HG03460 (cell line): ENCODE measurements around the gene MAP3K14.
"Not testable (repeated sequence)": the region's sequence is repeated elsewhere in the genome, so short reads cannot be mapped to it uniquely, and the experiment has no call there.

Experiments used
- ATAC-seq: cut with Tn5 transposase; IDR thresholded peaks from one replicate; pipeline ENCODE4 v1.9.1; 2021; ENCODE audit not compliant: unreplicated experiment

The MAP3K14 gene

GRCh38 chr17:45302220-45302619 lies 14.6 kb downstream of the MAP3K14 start:
- not testable (repeated sequence) for ATAC-seq

DNA sequence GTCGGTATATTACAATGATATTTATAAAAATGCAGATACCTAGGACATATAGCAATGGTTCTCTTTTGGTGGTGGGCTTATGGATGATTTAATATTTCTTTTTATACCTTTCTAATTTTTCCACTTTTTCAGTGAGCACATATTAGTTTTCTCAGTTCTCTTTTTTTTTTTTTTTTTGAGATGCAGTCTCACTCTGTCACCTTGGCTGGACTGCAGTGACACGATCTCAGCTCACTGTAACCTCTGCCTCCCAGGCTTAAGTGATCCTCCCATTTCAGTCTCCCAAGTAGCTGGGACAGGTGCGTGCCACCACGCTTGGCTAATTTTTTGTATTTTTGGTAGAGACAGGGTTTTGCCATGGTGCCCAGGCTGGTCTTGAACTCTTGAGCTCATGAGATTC lies 15.1 kb downstream of the MAP3K14 start:
- ATAC-seq, result no peak

- no peak for ATAC-seq
These were observed 16.6 kb downstream of the MAP3K14 start for GRCh38 chr17:45300060-45300751.

DNA sequence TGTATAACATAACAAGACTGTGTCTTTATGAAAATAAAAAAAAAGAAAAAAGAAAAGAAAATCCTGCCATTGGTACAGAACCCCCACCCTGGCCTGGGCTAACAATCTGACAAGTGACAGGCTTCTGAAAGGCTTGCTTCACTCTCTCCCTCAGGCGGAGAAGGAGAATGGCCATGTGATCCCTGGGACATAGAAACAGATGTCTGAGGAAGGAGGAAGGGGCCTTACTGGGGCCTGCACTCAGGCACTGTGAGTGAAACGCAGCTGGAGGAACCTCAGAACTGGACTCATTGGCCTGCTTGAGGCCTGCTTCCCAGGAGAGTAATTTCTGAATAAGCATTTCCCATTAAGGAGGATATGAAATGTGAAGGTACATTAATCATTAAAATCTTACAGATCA lies 17.5 kb downstream of the MAP3K14 start:
- ATAC-seq, result no peak

DNA sequence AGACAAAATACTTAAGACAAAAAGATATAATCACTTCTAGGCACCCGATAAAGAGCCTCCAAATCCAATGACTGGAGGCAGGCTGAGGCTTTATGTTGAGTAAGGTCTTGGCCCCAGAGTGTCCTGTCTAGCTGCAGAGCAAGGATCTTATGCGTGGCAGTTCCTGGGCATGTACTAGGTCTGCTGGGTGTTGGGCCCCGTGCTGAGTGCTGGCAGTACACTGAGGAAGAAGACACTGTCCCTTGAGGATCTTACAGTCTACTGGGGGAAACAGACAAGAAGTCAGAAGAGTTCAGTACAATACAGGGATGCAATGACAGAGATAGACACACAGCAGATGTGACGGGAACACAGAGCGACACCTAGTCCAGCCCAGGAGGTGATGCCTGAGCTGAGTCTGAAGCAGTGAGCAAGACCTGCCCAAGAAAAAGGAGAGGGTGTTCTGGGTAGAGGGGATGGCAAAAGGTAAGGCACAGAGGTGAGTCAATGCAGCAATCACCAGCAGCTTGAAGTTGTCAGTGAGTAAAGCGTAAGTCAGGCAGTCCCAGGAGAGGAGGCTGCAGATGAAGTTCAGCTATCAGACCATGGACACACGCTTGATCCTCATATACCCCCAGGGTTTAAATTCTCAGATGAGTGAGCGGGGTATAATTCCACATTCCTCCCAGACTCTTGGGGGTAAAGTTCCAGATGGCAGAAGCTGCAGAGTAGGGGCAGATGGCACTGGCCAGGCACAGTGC lies 18.1 kb downstream of the MAP3K14 start:
- ATAC-seq, result no peak

GRCh38 chr17:45296833-45297124 lies 20.0 kb downstream of the MAP3K14 start:
- ATAC-seq, result no peak

DNA sequence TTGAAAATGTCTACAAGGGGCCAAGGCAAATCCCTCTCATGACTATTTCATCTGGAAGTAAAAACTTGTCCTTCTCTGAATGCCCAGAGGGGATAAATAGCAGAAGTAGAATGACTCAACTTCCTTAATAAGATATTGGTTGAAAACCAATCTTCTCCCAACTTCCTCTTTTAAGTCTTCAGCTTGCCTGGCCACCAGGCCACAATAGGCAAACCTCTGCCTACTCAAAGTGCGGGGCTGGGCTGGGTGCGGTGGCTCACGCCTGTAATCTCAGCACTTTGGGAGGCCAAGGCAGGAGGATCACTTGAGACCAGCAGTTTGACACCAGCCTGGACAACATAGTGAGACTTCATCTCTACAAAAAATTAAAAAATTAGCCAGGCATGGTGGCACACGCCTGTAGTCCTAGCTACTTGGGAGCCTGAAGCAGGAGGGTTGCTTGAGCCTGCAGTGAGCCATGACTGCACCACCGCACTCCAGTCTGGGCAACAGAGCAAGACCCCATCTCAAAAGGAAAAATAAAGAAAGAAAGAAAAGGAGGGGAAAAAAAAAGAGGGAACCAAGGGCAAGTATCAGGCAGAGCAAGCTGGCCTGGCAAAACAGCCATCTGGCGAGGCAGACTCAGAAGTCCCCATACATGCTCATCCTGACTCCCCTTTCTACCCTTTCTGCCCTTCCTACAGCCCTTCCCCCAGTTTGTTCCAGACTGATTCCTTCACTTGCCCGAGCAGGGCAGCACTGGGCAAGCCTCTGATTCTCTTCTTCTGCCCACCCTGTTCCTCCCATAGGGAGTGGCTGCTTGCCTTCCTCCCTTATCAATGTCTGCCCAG lies 20.6 kb downstream of the MAP3K14 start:
- ATAC-seq, result no peak

DNA sequence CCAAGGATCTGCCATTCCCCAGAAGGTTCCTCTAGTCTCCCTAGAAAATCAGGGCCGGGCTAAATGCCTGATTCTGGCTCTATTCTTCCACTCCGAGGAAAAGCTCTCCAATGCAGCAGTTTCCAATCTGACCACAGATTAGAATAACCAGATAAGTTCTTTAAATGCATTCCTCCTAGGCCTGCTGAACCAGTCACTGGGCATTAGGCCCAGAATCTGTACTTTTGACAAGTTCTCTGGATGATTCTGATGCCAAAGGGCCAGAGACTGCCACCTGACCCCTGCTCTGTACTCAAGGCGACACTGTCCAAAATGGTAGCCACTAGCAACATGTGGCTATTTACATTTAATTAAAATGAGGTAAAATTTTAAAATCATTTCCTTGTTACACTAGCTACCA lies 22.3 kb downstream of the MAP3K14 start:
- ATAC-seq, result no peak

GRCh38 chr17:45293413-45294211 lies 23.2 kb downstream of the MAP3K14 start:
- ATAC-seq, result no peak

- no peak for ATAC-seq
These were observed 24.0 kb downstream of the MAP3K14 start for GRCh38 chr17:45292696-45293412.

DNA sequence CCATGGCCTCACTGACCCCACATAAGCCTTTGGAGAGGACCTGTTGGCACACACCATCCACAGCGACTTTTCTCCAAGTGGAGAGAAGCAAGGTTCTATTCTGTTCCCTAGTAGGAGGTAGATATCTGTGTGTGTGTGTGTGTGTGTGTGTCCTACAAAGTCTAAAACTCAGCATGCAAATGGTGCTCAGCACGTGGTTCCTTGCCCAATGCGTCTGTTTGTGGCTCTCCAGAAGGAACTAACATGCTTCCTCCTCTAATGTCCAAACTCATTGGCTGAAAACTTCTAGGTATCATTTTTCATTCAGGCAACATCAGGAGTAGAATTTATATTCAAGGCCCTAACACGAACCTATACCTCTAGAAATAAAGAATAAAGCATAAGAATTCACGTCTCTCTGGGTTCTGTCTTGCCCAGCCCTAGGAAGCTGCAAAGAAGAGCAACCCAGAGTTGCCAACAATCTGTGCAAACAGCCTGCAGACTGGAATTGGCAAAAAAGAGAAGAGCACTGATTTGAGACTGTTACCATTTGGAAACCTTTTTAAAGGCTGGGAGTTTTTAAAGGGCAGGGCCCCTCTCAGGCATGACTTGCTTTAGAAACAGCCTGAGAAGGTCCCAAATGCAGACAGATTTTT lies 25.5 kb downstream of the MAP3K14 start:
- no peak for ATAC-seq

GRCh38 chr17:45290269-45290765 lies 26.5 kb downstream of the MAP3K14 start:
- no peak for ATAC-seq

- no peak for ATAC-seq
These were observed 27.2 kb downstream of the MAP3K14 start for GRCh38 chr17:45289301-45290268.

DNA sequence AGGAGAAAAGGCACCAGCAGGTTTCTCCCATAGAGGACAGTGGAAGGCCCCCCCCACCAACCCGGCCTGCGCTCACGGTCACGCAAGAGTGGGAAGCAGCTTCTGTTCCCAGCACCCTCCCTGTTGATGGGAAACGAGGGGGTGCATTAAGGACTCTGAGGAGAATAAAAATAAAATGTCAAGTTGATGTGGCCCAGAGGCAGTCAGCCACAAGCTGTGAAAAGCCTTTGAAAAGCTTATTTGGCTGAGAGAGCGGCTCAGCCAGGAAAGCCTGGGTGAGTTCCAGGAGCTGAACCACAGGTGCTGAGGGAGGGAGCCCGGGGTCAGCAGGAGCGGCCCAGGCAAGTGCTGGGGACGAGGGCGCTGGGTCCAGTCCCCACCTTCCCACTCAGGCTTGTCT lies 28.0 kb downstream of the MAP3K14 start:
- ATAC-seq, result no peak

DNA sequence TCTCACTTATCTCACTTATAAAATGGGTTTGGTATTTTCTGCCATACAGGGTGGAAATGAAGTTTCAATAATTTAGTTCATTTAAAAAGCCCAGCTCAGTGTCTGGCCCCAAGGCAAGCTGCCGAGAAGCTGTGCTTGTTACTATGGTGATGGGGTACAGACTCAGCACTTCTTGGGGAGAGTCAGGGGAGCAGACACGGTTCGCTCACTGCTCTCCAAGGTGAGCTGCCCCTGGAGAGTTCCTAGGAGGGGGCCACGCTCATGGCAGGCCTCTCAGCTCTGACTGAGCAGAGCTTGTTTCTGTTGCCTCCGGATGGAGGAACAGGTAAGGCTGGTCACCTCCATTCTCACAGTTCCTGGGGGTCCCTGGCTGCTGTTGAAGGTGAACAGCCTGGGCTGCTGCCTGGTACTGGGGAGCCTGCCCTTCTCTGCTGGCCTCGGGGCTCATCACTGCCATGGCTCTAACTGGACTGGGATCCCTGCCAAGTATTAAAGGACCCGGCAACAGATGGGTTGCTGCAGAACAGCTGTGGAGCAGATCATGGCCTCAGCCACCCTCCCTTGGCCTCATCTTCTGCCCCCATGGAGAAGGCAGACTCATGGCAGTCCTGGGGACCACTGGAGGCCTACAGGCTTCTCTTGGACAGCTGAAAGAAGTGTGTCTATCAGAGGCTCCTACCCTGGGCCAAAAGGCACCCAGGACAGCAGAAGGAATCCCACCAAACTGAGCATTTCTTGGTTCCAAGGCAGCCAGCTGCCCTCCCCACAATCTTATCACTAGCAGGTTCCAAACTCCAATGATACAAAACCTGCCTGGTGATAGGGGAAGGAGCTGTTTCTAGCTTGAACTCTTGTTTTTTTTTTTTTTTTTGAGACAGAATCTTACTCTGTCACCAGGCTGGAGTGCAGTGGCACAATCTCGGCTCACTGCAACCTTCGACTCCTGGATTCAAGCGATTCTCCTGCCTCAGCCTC lies 29.0 kb downstream of the MAP3K14 start:
- ATAC-seq, result no peak

DNA sequence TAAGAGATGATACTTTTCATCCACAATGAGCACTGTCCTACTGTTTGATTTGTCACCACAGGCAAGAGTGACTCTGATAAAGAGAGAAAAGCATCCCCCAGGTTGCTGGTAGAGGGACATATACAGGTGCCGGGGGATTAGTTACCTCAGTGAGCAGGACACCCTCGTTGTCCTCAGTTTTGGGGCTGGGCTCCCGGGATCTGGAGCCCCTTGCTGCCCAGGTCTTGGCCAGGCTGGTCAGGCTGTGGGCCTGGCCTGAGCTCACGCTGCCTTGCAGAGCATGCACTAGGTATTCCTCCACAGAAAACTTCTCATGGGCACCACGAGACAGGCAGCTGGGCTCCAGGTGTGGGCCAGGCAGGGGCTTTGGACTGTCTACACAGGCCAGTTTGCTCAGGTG lies 30.5 kb downstream of the MAP3K14 start:
- ATAC-seq, result no peak
